ENCODE data around the gene AXIN2. TPM values are rescaled to one million over a fixed set of nuclear protein-coding genes. Genes with fewer than 3 reads are reported as not detected.

Gene AXIN2
- polyA plus RNA-seq, 1 donor = 12.4 TPM

- no peak for DNase-seq
- H3K9me3 ChIP-seq (ENCODE audit: control insufficient read depth, low read depth, low read length) = no peaks in the 10 kb centered on the region
- WGBS (ENCODE audit: insufficient coverage, low lambda C conversion rate) = no CpG with 5 or more reads among the region's 4 CpGs
- H3K27me3 ChIP-seq (ENCODE audit: control insufficient read depth, insufficient read depth, low read length) = no peaks in the 10 kb centered on the region
- peak overlapping the region; percentile 84 for H3K27ac ChIP-seq (ENCODE audit: low read length)
- H3K4me1 ChIP-seq (ENCODE audit: control insufficient read depth, insufficient read depth, low read length) = peaks cover 36% of the 10 kb centered on the region
- peaks cover 37% of the 10 kb centered on the region for H3K36me3 ChIP-seq (ENCODE audit: control insufficient read depth, insufficient read depth, low read length)
- H3K4me3 ChIP-seq (ENCODE audit: low read length) = no peak overlapping the region
These were observed 14.9 kb downstream of the AXIN2 start for GRCh38 chr17:65546579-65546978.

DNA sequence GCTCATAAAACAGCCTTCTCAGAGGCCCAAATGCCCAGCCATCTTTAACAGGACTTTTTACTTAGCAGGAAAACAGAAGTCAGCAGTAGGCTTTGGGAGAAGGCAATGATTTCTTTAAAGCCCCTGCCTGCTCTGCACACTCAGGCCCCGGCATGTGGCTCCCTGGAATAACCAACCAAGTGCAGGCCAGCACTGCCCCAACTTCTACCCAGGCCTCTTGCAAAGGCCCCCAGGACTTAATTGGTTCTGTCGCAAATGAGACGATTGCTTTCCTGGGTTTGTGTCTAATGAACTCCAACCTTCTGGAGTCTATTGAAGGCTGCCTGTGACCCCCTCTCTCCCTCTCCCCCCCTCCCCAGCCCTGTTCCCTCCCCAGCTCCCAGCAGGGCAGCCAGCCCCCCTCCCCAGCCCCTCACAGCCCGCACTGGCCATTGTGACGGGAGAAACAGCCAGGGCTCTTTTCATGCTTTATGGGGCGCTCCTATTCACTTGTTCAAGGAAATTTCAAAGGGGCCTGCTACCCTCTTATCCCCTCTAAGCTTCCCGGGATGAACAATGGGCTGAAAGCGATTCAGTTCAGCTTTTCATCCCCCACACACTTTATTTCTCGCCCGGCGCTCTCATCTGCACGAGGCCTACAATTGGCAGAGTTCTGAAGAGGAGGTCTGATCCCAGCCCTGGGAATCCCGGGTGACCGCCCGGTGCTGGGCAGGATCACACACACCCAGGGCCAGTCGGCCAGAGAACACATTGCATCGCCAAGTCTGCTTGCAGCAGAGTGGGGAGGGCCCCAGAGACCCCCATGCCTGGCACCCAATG is 15.5 kb downstream of the AXIN2 start:
- DNase-seq = no peak
- WGBS (ENCODE audit: insufficient coverage, low lambda C conversion rate) = 75% methylated on average over 2 of the region's 17 CpGs
- peak overlapping the region; percentile 84 for H3K27ac ChIP-seq (ENCODE audit: low read length)
- H3K9me3 ChIP-seq (ENCODE audit: control insufficient read depth, low read depth, low read length) = no peaks in the 10 kb centered on the region
- no peaks in the 10 kb centered on the region for H3K27me3 ChIP-seq (ENCODE audit: control insufficient read depth, insufficient read depth, low read length)
- H3K4me1 ChIP-seq (ENCODE audit: control insufficient read depth, insufficient read depth, low read length) = peaks cover 31% of the 10 kb centered on the region
- H3K4me3 ChIP-seq (ENCODE audit: low read length) = no peak overlapping the region
- H3K36me3 ChIP-seq (ENCODE audit: control insufficient read depth, insufficient read depth, low read length) = peaks cover 39% of the 10 kb centered on the region

GRCh38 chr17:65544672-65545071 is 16.8 kb downstream of the AXIN2 start:
- no peak overlapping the region for H3K4me3 ChIP-seq (ENCODE audit: low read length)
- H3K27ac ChIP-seq (ENCODE audit: low read length) = no peak overlapping the region
- peaks cover 28% of the 10 kb centered on the region for H3K4me1 ChIP-seq (ENCODE audit: control insufficient read depth, insufficient read depth, low read length)
- H3K27me3 ChIP-seq (ENCODE audit: control insufficient read depth, insufficient read depth, low read length) = no peaks in the 10 kb centered on the region
- no CpG with 5 or more reads among the region's 11 CpGs for WGBS (ENCODE audit: insufficient coverage, low lambda C conversion rate)
- H3K36me3 ChIP-seq (ENCODE audit: control insufficient read depth, insufficient read depth, low read length) = peaks cover 50% of the 10 kb centered on the region
- no peak for DNase-seq
- H3K9me3 ChIP-seq (ENCODE audit: control insufficient read depth, low read depth, low read length) = no peaks in the 10 kb centered on the region

DNA sequence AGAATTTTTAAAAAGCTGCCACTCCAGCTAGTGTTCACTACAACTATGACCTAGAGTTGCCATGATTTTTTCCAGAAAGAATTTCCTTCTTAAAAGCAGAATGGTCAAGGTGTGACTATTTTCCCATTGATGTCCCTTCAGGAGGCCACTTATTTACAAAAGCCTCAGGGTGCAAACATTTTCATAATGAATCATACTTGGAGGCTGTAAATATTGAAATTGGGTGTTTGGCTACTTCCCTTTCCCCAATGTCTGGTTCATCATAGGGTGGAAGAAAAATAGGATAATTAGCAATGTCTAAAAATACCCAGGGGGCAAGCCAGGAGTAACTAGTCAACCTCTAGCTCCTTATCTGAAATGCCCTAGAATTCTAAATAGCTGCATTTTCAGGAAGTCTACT is 18.8 kb downstream of the AXIN2 start:
- Histone ChIP-seq H3K9me3 (ENCODE audit: control insufficient read depth, low read depth, low read length) (no peaks in the 10 kb centered on the region), H3K4me3 (ENCODE audit: low read length) (no peak overlapping the region), H3K27ac (ENCODE audit: low read length) (no peak overlapping the region), H3K4me1 (ENCODE audit: control insufficient read depth, insufficient read depth, low read length) (peaks cover 18% of the 10 kb centered on the region), H3K36me3 (ENCODE audit: control insufficient read depth, insufficient read depth, low read length) (peaks cover 49% of the 10 kb centered on the region), H3K27me3 (ENCODE audit: control insufficient read depth, insufficient read depth, low read length) (no peaks in the 10 kb centered on the region)
- no peak for DNase-seq

DNA sequence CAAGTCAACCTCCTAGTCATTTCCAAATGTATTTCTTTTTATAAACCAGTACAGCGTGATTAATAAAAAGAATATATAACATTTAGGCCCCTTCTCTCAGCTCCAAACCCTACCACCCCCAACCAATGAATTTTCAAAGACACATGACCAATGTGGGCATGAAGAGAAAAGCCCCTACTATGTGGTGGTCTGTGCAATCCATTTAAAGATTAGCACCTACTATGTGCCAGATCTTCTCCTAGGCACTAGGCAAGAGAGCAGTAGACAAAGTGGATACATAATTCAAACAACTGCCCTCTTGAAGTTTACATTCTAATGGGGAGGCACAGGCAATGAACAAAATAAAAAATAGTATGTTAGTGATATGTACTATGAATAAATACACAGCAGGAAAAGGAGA is 19.4 kb downstream of the AXIN2 start:
- no peak for DNase-seq
- Histone ChIP-seq H3K27ac (ENCODE audit: low read length) (no peak overlapping the region), H3K4me3 (ENCODE audit: low read length) (no peak overlapping the region), H3K9me3 (ENCODE audit: control insufficient read depth, low read depth, low read length) (no peaks in the 10 kb centered on the region), H3K27me3 (ENCODE audit: control insufficient read depth, insufficient read depth, low read length) (no peaks in the 10 kb centered on the region), H3K36me3 (ENCODE audit: control insufficient read depth, insufficient read depth, low read length) (peaks cover 52% of the 10 kb centered on the region), H3K4me1 (ENCODE audit: control insufficient read depth, insufficient read depth, low read length) (peaks cover 15% of the 10 kb centered on the region)
- WGBS (ENCODE audit: insufficient coverage, low lambda C conversion rate) = 100% methylated on average over 1 of the region's 1 CpG

DNA sequence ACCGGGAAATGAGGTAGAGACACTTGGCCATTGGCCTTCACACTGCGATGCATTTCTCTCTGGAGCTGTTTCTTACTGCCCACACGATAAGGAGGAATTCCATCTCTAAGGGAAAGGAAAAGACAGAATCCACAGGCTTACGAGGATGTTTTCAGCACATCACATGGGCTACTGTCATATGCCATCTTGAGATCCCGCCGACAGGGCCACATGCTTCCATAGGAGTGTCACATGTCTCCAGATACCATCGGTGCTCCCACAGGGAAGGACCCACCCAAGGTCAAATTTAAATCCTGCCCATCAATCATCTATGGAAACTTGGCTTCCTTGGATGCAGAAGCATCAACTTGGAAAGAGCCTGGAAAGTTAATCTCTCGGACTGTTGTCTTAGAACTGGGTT is 20.0 kb downstream of the AXIN2 start:
- H3K36me3 ChIP-seq (ENCODE audit: control insufficient read depth, insufficient read depth, low read length) = peaks cover 56% of the 10 kb centered on the region

DNA sequence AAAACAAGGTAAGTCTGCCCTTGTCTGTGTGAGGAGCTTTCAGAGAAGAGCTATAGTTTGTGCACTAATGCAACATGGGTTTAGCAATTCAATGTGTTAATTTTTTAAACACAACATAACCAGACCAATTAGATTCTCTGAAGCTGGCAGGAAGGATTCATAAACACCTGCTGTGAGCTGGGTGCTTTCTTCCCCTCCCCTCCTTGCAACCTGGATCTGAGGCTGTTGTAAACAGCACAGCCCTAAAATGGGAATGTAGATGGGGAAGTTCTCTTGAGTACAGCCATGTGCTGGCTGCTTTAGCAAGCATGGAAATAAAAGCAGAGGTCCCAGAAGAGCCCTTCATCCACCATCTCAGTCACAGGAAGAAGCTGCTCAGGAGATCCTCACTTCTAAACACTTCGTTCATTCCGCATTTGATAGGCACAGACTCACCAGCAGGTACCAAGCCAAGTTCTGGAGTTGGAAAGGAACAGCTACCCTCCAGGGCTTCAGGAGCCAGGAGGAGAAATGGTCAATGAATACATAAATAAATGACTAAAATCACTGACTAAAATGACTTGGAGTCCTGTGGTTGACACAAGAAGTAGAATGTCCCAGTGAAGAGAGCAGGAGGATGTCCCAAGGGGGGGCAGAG is 21.7 kb downstream of the AXIN2 start:
- DNase-seq = no peak
- Histone ChIP-seq H3K4me3 (ENCODE audit: low read length) (no peak overlapping the region), H3K36me3 (ENCODE audit: control insufficient read depth, insufficient read depth, low read length) (peaks cover 70% of the 10 kb centered on the region)

More for the DNA sequence above, 20.0 kb downstream of the AXIN2 start:
- Histone ChIP-seq H3K9me3 (ENCODE audit: control insufficient read depth, low read depth, low read length) (peaks cover 3% of the 10 kb centered on the region), H3K27ac (ENCODE audit: low read length) (no peak overlapping the region), H3K4me3 (ENCODE audit: low read length) (no peak overlapping the region), H3K4me1 (ENCODE audit: control insufficient read depth, insufficient read depth, low read length) (peaks cover 9% of the 10 kb centered on the region), H3K27me3 (ENCODE audit: control insufficient read depth, insufficient read depth, low read length) (no peaks in the 10 kb centered on the region)
- DNase-seq = no peak
- WGBS (ENCODE audit: insufficient coverage, low lambda C conversion rate) = no CpG with 5 or more reads among the region's 8 CpGs

GRCh38 chr17:65538675-65539529 is 22.5 kb downstream of the AXIN2 start:
- Histone ChIP-seq H3K4me3 (ENCODE audit: low read length) (no peak overlapping the region), H3K27me3 (ENCODE audit: control insufficient read depth, insufficient read depth, low read length) (no peaks in the 10 kb centered on the region), H3K4me1 (ENCODE audit: control insufficient read depth, insufficient read depth, low read length) (no peaks in the 10 kb centered on the region), H3K9me3 (ENCODE audit: control insufficient read depth, low read depth, low read length) (peaks cover 3% of the 10 kb centered on the region), H3K36me3 (ENCODE audit: control insufficient read depth, insufficient read depth, low read length) (peaks cover 72% of the 10 kb centered on the region), H3K27ac (ENCODE audit: low read length) (no peak overlapping the region)
- no peak for DNase-seq
- WGBS (ENCODE audit: insufficient coverage, low lambda C conversion rate) = no CpG with 5 or more reads among the region's 12 CpGs

More for the DNA sequence above, 21.7 kb downstream of the AXIN2 start:
- Histone ChIP-seq H3K9me3 (ENCODE audit: control insufficient read depth, low read depth, low read length) (peaks cover 3% of the 10 kb centered on the region), H3K4me1 (ENCODE audit: control insufficient read depth, insufficient read depth, low read length) (no peaks in the 10 kb centered on the region), H3K27ac (ENCODE audit: low read length) (no peak overlapping the region), H3K27me3 (ENCODE audit: control insufficient read depth, insufficient read depth, low read length) (no peaks in the 10 kb centered on the region)
- 93% methylated on average over 2 of the region's 2 CpGs for WGBS (ENCODE audit: insufficient coverage, low lambda C conversion rate)

GRCh38 chr17:65537845-65538674 is 23.4 kb downstream of the AXIN2 start:
- WGBS (ENCODE audit: insufficient coverage, low lambda C conversion rate) = no CpG with 5 or more reads among the region's 50 CpGs
- H3K36me3 ChIP-seq (ENCODE audit: control insufficient read depth, insufficient read depth, low read length) = peaks cover 72% of the 10 kb centered on the region
- no peak for DNase-seq
- H3K27me3 ChIP-seq (ENCODE audit: control insufficient read depth, insufficient read depth, low read length) = no peaks in the 10 kb centered on the region
- no peaks in the 10 kb centered on the region for H3K4me1 ChIP-seq (ENCODE audit: control insufficient read depth, insufficient read depth, low read length)
- H3K27ac ChIP-seq (ENCODE audit: low read length) = no peak overlapping the region
- H3K4me3 ChIP-seq (ENCODE audit: low read length) = no peak overlapping the region
- H3K9me3 ChIP-seq (ENCODE audit: control insufficient read depth, low read depth, low read length) = peaks cover 3% of the 10 kb centered on the region
